ENCODE measurements around the gene CDH13. TPM values are rescaled to one million over a fixed set of nuclear protein-coding genes. Genes with fewer than 3 reads are reported as not detected.

Gene CDH13
- total RNA-seq, 1 donor from 2014 or later = 46.4 TPM

- Mint-ChIP-seq H3K27ac (no peak overlapping the region), H3K4me3 (no peak overlapping the region), H3K4me1 (ENCODE audit: unreplicated experiment) (peaks cover 28% of the 10 kb centered on the region), H3K9me3 (no peaks in the 10 kb centered on the region), H3K27me3 (no peaks in the 10 kb centered on the region), H3K36me3 (no peaks in the 10 kb centered on the region)
- TF ChIP-seq, protein P1, sequence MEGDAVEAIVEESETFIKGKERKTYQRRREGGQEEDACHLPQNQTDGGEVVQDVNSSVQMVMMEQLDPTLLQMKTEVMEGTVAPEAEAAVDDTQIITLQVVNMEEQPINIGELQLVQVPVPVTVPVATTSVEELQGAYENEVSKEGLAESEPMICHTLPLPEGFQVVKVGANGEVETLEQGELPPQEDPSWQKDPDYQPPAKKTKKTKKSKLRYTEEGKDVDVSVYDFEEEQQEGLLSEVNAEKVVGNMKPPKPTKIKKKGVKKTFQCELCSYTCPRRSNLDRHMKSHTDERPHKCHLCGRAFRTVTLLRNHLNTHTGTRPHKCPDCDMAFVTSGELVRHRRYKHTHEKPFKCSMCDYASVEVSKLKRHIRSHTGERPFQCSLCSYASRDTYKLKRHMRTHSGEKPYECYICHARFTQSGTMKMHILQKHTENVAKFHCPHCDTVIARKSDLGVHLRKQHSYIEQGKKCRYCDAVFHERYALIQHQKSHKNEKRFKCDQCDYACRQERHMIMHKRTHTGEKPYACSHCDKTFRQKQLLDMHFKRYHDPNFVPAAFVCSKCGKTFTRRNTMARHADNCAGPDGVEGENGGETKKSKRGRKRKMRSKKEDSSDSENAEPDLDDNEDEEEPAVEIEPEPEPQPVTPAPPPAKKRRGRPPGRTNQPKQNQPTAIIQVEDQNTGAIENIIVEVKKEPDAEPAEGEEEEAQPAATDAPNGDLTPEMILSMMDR (conservative IDR thresholded peaks at IDR 0.05) = no peak
- no peak for DNase-seq (ENCODE audit: extremely low spot score, unreplicated experiment)
These were observed 11.5 kb downstream of the CDH13 start for GRCh38 chr16:82638095-82638798.

GRCh38 chr16:82639263-82639662 lies 12.5 kb downstream of the CDH13 start:
- Mint-ChIP-seq H3K36me3 (no peaks in the 10 kb centered on the region), H3K9me3 (no peaks in the 10 kb centered on the region), H3K27ac (no peak overlapping the region), H3K4me3 (no peak overlapping the region), H3K4me1 (ENCODE audit: unreplicated experiment) (peaks cover 21% of the 10 kb centered on the region), H3K27me3 (no peaks in the 10 kb centered on the region)
- TF ChIP-seq, protein P1 (conservative IDR thresholded peaks at IDR 0.05) = no peak
- DNase-seq (ENCODE audit: extremely low spot score, unreplicated experiment) = no peak

DNA sequence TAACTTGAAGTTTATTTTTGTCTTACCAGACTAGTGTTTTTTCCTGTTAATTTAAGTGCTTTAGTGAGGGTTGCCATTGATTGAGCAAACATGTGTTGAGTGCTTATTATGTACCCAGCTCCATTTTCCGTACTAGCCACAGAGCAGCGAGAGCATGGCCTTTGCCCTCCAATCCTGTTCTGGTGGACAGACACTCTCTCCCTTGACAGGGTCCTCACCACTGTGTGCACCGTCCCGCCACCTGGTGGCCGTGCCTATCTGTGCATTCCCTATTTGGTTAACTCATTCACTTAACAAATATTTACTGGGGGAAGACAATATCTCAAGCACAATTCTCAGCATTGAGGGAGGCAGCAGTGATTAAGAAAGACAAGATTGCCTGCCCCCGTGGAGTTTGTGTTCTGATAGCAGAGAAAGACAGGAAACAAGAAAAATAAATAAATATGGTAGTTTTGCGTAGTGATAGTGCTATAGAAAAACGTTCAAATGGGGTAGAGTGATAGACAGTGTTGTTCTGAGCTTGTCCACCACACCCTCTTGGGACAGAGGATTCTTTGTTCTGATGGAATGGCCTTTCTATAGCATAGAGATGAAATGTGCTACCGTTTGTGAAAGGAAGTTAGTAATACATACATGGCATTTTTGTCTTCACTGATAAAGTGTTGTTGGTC lies 13.0 kb downstream of the CDH13 start:
- Mint-ChIP-seq H3K36me3 (no peaks in the 10 kb centered on the region), H3K27me3 (no peaks in the 10 kb centered on the region), H3K4me1 (ENCODE audit: unreplicated experiment) (peaks cover 19% of the 10 kb centered on the region), H3K27ac (peak overlapping the region; percentile 8), H3K9me3 (no peaks in the 10 kb centered on the region), H3K4me3 (no peak overlapping the region)
- DNase-seq (ENCODE audit: extremely low spot score, unreplicated experiment) = no peak
- TF ChIP-seq, protein P1 (conservative IDR thresholded peaks at IDR 0.05) = peak; percentile 89

DNA sequence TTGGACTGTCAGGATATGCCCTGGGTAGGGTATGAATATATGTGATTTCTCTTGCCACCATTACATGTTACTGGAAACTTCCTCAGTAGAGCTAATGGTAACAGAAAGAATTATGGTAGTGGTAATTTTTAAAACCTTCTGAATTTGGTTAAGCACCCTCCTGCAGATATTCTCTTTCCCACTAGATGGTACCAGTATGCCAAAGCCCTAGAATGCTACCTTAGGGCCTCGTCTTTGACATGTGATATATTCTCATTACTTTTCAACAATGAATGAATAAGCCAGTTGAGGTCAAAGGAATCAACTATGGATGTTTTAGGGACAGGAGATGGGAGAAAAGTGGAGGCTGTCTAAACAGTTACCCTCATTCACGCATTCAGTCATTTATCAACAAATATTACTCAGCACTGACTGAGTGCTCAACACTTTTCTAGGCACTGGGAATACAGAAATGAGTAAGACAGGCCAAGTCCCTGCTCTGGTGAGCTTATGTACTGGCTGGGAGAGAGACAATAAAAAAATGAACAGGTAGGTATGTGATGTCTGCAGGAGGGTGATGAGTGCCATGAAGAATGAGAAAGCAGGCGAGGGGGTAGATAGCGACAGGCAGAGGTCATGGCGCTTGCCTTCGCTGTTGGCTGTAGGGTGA lies 14.7 kb downstream of the CDH13 start:
- Mint-ChIP-seq H3K27me3 (peaks cover 3% of the 10 kb centered on the region), H3K9me3 (no peaks in the 10 kb centered on the region), H3K4me1 (ENCODE audit: unreplicated experiment) (peaks cover 17% of the 10 kb centered on the region), H3K36me3 (no peaks in the 10 kb centered on the region), H3K27ac (no peak overlapping the region), H3K4me3 (no peak overlapping the region)
- TF ChIP-seq, protein P1 (conservative IDR thresholded peaks at IDR 0.05) = no peak
- DNase-seq (ENCODE audit: extremely low spot score, unreplicated experiment) = no peak

DNA sequence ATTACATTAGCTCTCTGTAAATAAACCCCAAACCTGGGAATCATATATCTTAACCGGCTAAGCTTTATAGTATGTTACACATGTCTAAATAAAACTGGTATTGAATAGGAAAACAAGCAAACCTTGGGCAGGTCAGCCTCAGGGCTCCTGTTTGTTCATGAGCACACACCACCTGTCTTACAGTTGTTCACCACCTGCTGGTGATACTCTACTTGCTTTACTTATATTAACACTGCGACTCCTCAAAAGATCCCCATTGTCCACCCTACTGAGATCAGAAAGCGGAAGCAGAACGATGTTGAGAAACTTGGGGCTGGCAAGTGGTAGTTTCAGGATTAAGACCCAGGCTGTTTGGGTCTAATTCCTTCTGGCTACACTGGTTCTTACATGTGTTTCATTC lies 16.4 kb downstream of the CDH13 start:
- no peak for DNase-seq (ENCODE audit: extremely low spot score, unreplicated experiment)
- H3K27me3 Mint-ChIP-seq = peaks cover 3% of the 10 kb centered on the region
- peaks cover 12% of the 10 kb centered on the region for H3K4me1 Mint-ChIP-seq (ENCODE audit: unreplicated experiment)
- no peak overlapping the region for H3K27ac Mint-ChIP-seq
- H3K4me3 Mint-ChIP-seq = no peak overlapping the region
- no peaks in the 10 kb centered on the region for H3K36me3 Mint-ChIP-seq
- no peaks in the 10 kb centered on the region for H3K9me3 Mint-ChIP-seq
- TF ChIP-seq, protein P1 (conservative IDR thresholded peaks at IDR 0.05) = no peak
